H7 (cell line): ENCODE data around the gene CCDC9. TPM values are rescaled to one million over a fixed set of nuclear protein-coding genes. Genes with fewer than 3 reads are reported as not detected.
A peak's percentile ranks its signal among the peaks of the same experiment; 100 is the strongest.

Experiments used
- DNase-seq: peaks from one replicate; pipeline ENCODE4 v3.0.0; 2012
- H3K27me3 ChIP-seq: 2 replicates; pipeline ENCODE4 v1.6.0; 2011; ENCODE audit warnings: mild to moderate bottlenecking, low read length; ENCODE audit not compliant: control insufficient read depth, insufficient read depth
- H3K36me3 ChIP-seq: replicated peaks from 2 replicates; pipeline ENCODE4 v1.5.1; 2011; ENCODE audit warnings: low read length; ENCODE audit not compliant: control insufficient read depth, insufficient read depth
- H3K4me3 ChIP-seq: 2 replicates; pipeline ENCODE4 v1.5.1; 2011; ENCODE audit warnings: low read depth, mild to moderate bottlenecking, control low read depth, low read length, moderate library complexity; ENCODE audit not compliant: insufficient read depth
- total RNA-seq: library from RNA; depleted of rRNA; stranded (reverse); fragments of >200 nt; shearing (Covaris generic); gene quantifications from 2 replicates; pipeline ENCODE4 v1.2.3, GENCODE V29; 2014

CCDC9 gene
- total RNA-seq, 1 experiment from 2014 or later = 10.9 TPM

DNA sequence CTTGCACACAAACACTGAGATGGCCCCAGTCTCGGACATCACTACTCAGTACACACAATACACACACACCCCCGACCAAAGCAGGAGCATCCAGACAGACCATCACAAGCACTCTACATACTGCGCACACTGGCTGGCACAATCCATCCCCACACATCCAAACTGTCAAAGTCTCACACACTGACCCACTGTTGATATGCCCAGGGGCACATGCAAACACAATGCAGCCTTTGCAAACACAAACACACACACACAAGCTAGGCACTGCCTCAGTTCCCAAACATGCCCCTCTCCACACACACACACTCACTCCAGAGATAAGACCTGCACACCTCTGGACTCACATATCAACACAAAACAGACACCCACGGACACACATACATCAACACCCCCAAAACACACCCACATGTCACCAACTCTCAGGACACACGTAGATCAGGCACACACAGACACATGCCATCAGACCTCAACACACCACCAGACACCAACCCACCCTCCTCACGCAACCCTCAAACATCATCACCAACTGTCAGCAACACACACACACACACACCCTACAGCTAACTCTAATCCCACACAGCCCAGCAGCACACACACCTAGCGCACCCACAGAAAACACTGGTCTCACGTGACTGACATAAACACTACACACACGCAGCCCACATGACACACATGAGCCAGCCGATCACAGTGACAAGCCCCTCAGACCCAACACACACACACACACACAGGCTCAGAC, 27.2 kb upstream of the CCDC9 start:
- Histone ChIP-seq H3K27me3 (peaks cover 12% of the 10 kb centered on the region), H3K4me3 (peak overlapping the region; percentile 85), H3K36me3 (no peaks in the 10 kb centered on the region)
- DNase-seq = peak; percentile 30

DNA sequence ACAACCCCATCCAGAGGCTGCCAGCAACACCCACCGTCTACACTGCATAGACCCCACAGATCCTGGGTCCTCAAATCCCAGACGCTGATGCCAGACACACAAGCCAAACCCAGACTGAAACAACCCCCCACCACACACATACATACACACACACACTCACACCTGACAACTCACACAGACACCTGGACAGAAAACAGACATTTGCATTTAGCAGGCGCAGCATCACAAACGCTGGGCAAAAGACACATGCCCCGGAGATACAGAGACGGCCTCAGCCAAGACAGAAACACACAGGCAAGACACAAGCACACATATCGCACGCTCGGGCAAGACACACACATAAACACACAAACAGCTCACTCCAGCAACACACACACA, 26.7 kb upstream of the CCDC9 start:
- peak; percentile 37 for DNase-seq
- Histone ChIP-seq H3K27me3 (peaks cover 12% of the 10 kb centered on the region), H3K36me3 (no peaks in the 10 kb centered on the region), H3K4me3 (peak overlapping the region; percentile 85)

DNA sequence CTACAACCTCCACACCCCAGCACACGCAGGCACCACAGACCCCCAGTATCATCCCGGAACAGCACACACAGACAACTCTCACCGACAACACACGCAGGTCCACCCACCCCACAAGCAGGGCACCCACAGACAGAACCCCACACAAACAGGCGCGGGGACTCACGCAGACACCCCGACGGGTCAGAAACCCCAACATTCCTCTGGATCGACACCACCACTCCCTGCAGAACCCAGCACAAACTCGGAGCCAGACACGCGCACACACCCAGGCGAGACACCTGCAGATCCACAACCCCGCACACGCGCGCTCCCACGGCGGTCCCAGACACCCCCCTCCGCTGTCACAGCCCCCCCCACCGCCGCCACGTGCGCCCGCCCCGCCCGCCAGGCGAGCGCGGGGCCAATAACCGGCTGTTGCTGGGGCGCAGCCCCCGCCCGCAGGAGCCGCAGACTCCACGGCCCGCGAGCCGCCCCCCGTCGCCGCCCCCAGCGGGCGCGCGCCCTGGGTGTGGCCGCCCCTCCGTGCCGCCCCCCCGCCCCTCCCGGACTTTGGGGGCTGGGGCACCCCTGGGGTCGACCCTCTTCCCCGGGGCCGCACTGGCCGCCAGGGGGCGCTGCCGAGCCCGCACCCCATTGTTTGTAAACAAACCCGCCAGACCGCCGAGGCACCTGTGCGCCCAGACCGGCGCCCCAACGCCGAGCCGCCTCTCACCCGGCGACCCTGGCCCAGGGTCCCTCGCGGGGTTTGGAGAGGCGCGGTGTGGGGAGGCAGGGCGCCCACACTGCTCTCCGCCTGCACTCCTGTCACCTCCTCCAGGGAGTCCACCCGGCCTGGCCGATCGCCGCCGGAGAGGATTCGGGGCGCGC, 26.0 kb upstream of the CCDC9 start:
- DNase-seq = peak; percentile 93
- no peaks in the 10 kb centered on the region for H3K36me3 ChIP-seq
- peak overlapping the region; percentile 85 for H3K4me3 ChIP-seq
- peaks cover 12% of the 10 kb centered on the region for H3K27me3 ChIP-seq

DNA sequence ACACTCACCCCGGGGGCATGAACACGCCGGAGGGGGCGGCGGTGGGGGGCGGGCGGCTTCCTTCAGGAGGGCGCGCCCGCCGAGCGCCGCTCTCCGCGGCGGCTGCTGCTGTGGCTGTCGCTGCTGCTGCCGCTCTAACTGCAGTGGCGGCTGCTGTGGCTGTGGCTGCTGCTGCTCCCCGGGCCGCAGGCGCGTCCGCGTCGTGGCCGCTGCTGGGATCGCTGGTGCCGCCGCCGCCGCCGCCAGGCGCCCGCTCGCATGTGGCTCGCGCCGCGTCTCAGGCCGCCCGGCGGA, 25.5 kb upstream of the CCDC9 start, which contains the start of gene BBC3:
TSS of gene BBC3 (minus strand) at position 279 of the 294 bp plus-strand sequence. CDS start 2,768 bp downstream, outside the sequence.
- Histone ChIP-seq H3K27me3 (peaks cover 12% of the 10 kb centered on the region), H3K36me3 (no peaks in the 10 kb centered on the region), H3K4me3 (peak within 1 kb of the TSS; percentile 85)
- no peak for DNase-seq

DNA sequence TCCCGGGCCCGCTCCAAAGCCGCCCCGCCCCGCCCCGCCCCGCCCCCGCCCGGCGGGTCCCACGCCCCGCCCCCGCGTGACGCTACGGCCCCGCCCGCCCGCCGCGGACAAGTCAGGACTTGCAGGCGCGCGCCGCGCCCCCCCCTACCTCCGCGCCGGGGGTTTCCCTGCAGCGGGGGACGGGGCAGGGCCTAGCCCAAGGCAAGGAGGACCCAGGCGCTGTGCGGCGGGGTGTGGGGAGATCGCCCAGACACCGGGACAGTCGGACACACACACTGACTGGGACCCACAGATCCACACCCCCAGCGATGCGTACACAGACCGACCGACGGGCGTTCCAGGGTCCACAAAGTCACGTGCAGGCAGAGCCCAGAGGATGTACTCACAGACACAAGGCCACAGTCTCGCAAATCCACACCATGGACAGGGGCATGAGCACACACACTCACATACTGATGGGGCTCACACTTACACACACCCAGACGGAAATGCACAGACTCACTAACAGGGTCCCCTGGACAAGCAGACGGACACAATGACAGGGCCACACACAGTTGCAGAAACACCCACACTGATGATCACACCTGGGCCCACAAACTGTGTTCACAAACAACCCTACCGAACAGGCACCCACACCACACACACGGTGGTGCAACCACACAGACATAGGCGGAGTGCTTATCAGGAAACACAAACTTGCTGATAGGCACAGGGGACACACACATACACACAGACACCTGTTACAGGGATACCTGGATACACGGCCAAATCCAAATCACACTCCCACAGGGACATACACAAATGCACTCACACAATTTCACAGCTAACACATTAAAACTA, 24.9 kb upstream of the CCDC9 start:
- Histone ChIP-seq H3K36me3 (no peaks in the 10 kb centered on the region), H3K27me3 (peaks cover 12% of the 10 kb centered on the region), H3K4me3 (peak overlapping the region; percentile 44)
- peak; percentile 96 for DNase-seq

DNA sequence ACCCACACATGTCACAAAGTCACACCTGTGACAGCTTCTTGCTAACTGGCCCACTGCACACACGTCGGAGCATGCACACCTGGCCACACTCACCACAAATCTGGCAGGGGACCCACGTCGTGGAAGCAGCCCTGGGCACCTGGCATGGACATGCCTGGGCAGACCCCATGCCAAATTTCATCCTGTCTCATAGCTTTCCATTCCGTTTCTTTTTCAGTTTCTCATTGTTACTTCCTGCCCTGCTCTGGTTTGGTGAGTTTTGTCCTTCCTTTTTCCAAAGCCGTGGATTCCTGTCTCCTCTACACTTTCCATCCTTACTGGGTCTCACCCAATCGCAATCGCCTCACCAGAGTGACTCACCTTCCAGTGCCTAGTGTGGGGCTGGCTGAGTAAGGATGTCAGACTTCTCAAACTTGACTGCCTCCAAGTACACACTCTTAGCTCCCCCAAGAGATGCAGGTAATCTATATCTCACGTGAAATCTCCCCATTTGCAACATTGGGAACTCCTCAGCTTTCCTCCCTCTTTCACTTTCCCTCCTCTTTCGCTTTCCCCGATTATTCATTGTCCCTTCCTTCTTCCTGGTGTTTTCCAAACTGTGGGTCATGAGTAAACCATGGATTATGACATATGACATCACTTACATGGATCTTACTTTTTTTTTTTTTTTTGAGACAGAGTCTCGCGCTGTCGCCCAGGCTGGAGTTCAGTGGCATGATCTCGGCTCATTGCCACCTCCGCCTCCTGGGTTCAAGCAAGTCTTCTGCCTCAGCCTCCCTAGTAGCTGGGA, 23.7 kb upstream of the CCDC9 start:
- peak; percentile 16 for DNase-seq
- Histone ChIP-seq H3K27me3 (peaks cover 12% of the 10 kb centered on the region), H3K4me3 (no peak overlapping the region), H3K36me3 (no peaks in the 10 kb centered on the region)

DNA sequence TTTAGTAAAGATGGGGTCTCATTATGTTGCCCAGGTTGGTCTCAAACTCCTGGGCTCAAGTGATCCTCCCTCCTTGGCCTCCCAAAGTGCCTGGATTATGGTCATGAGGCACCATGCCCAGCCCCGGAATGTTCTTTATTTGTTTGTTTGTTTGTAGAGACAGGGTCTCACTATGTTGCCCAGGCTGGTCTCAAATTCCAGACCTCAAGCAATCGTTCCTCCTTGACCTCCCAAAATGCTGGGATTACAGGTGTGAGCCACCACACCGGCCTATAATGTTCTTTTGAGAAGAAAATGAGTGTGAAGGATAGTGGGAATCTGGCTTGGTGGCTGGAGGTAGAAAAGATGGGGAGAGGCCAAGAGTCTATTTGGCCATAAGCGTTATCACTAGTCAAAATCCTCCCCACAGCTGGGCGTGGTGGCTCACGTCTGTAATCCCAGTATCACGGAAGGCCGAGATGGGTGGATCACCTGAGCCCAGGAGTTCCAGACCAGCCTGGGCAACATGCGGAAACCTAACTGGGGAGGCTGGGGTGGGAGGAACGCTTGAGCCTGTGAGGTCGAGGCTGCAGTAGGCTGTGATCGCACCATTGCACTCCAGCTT, 20.2 kb upstream of the CCDC9 start:
- Histone ChIP-seq H3K4me3 (no peak overlapping the region), H3K27me3 (peaks cover 26% of the 10 kb centered on the region), H3K36me3 (no peaks in the 10 kb centered on the region)
- no peak for DNase-seq

DNA sequence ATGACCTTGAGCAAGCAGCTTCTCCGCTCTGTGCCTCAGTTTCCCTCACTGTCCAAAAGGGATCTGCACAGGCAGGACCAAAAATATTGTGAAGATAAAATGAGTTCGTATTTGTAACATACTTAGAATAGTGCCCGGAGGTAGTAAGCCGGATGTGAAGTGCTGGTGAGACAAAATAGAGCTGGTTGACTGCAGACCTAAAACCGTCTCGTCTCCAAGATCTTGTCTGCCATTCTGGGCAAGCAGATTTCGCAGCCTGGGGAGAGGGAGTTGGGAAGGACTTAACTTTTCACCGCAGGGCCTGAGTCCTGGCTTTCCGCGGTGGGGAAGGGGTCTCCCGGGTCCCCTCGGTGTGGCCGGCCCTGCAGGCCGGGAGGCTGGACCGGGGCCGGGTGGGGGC, 17.2 kb upstream of the CCDC9 start:
- peak overlapping the region; percentile 43 for H3K4me3 ChIP-seq
- no peak for DNase-seq

DNA sequence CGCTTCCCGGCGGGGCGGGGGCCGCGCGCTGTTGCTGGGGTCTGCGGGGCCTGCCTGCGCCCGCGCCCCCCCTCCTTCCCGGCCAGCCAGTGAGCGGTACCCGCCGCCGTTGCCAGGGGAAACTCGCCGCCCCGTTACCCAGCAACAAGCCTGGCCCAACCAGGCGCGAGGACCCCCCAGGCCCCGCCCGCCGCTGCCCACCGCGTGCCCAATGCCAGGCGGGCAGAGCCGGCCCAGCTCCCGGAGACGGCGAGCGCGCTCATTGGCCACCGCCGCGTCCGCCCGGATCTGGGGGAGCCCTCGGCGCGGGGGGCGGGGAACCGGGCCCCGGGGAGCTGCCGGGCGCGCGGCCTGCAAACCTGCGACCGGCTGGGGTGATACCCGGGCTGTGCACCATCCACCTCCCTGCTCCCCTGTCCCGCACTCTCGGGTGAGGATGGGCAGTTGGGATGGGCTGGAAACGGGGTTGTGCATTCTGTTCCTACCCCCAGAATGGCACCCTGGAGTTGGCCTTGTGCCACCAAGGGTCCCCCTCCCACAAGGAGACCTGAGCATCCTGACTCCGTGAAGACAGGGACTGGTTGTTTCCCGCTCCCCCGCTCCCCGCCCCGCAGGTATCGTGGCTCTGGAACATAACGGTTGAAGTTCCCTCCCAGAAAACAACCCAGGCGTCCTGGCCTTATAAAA, 16.6 kb upstream of the CCDC9 start:
- Histone ChIP-seq H3K36me3 (no peaks in the 10 kb centered on the region), H3K4me3 (peak overlapping the region; percentile 43), H3K27me3 (peaks cover 30% of the 10 kb centered on the region)
- peak; percentile 95 for DNase-seq

More for the DNA sequence above, 17.2 kb upstream of the CCDC9 start:
- Histone ChIP-seq H3K27me3 (peaks cover 30% of the 10 kb centered on the region), H3K36me3 (no peaks in the 10 kb centered on the region)

DNA sequence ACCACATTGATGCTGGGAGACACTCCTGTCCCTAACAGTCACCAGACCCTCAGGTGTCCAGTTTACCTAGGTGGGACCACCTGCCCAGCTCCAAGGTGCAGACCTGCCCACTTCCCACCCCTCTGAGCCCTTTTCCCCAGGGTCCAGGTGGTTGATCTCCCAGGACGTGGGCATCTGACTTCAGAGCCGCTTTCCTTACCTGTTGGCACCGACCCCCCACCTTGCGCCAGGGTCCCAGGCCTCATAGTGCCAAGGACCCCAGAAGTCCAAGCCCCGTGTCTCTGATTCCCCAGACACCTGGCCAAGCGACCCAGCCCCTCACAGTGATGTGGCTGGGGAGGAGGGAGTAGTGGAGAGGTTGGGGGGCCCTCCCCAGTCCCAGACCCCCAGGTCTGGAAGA, 15.8 kb upstream of the CCDC9 start:
- Histone ChIP-seq H3K4me3 (peak overlapping the region; percentile 9; the same call in 1 of the 2 replicates), H3K27me3 (peaks cover 30% of the 10 kb centered on the region), H3K36me3 (no peaks in the 10 kb centered on the region)
- DNase-seq = no peak

DNA sequence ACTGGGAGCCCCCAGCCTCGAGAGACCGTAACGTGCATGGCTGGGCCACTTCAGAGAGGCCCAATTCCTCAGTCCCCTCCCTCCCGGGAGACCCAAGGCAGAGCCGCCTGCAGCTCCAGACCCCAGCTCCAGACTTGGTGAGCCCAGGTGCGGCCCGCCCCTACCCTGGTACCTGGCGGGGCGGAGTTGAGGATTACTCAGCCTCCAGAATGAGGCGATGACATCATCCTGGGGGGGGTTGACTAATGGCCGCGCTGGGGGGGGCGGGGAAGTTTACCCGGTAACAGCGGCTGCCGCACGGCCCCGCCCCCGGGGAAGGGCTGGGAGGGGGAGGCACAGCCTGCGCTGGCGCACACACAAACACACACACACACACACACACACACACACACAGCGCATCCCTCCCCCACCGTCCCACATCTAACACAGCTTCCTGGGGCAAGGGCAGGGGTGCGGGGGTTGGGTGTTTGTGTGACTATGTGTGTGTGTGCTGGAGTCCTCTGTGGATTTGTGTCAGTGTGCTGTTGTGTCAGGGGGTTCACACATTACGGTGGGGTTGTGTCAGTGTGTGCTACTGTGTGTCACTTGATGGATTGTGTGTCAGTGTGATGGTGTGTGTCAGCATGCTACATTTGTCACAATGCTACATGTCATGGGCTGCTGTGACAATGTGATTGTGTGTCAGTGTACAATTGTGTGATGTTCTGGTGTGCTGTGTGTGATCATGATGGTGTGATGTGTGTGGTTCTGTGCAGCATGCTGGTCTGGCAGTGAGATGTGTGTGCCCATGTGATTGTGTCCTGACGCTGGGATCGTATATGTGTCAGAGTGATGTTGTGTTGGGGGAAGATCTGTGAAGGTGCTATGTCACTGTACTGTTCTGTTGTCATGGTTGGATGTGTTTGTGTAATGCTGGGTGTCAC, 15.1 kb upstream of the CCDC9 start:
- Histone ChIP-seq H3K4me3 (peak overlapping the region; percentile 9; the same call in 1 of the 2 replicates), H3K36me3 (no peaks in the 10 kb centered on the region), H3K27me3 (peaks cover 30% of the 10 kb centered on the region)
- peak; percentile 96 for DNase-seq

DNA sequence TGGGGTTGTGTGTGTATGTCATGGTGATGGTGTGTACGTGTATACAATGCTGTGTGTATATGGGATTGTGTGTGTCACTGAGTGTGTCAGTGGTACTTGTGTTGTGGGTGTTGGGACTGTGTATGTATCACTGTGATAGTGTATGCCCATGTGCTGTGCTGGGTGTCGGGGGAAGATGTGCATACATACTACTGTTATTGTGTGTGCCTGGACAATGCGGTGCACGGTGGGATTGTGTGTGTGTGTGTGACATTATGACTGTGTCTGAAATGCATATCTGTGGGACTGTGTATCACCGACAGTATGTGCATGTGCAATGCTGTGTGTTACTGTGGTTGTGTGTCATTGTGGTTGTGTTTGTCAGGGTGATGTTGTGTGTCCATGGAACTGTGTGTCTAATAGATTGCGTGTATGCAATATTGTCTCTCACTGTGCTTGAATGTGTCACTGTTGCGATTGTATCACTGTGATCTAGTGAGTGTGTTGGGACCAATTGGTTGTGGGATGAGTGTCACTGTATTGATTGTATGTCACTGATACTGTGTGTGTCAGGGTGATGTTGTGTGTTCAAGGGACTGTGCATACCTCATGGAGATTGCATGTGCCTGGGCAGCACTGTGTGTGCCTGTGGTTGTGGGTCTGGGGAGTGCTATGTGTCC, 14.3 kb upstream of the CCDC9 start:
- H3K27me3 ChIP-seq = peaks cover 30% of the 10 kb centered on the region
- no peak for DNase-seq
- H3K36me3 ChIP-seq = no peaks in the 10 kb centered on the region
- no peak overlapping the region for H3K4me3 ChIP-seq
